Esophagus squamous epithelium (tissue), 5 donors: ENCODE results near the gene ID2. TPM values are rescaled to one million over a fixed set of nuclear protein-coding genes. Genes with fewer than 3 reads are reported as not detected.

Experiments
- DNase-seq: peaks from one replicate; lab custom pipeline; 2025; lab: John Stamatoyannopoulos, UW
- H3K27ac ChIP-seq, 4 donors: fragments of 200-600 bp; sonication (generic); one replicate each; pipeline ENCODE4 v1.5.1; 2016 to 2019; ENCODE audit warnings: mild to moderate bottlenecking in 1 of 4
- H3K27me3 ChIP-seq, 4 donors: fragments of 200-600 bp; sonication (generic); 1 replicate in 3 of 4; 2 replicates in 1 of 4; pipeline versions ENCODE4 v1.5.1 to v1.6.0; 2017 to 2021; ENCODE audit warnings: antibody characterized with exemption in 1 of 4
- H3K36me3 ChIP-seq, 3 donors: fragments of 200-600 bp; sonication (generic); one replicate each; pipeline ENCODE4 v1.5.1; 2016 to 2019
- H3K4me1 ChIP-seq, 3 donors: fragments of 200-600 bp; sonication (generic); one replicate each; pipeline ENCODE4 v1.5.1; 2017 to 2019
- H3K4me3 ChIP-seq, 4 donors: fragments of 200-600 bp; sonication (generic); 1 replicate in 3 of 4; 2 replicates in 1 of 4; pipeline ENCODE4 v1.5.1; 2016 to 2019; ENCODE audit warnings: mild to moderate bottlenecking in 2 of 4, moderate library complexity in 1 of 4
- H3K9me3 ChIP-seq, 3 donors: fragments of 200-600 bp; sonication (generic); one replicate each; pipeline ENCODE4 v1.5.1; 2016 to 2019
- CTCF ChIP-seq, 6 experiments: fragments of 450-650 bp in 4 of 6; fragments of 200-600 bp in 2 of 6; sonication (generic) in 2 of 6; IDR thresholded peaks; one replicate each; pipeline ENCODE4 v1.5.1; 2016 to 2019; ENCODE audit warnings: antibody characterized with exemption in 6 of 6, mild to moderate bottlenecking in 4 of 6, moderate library complexity in 4 of 6
- POLR2A ChIP-seq, 4 donors: fragments of 450-650 bp; IDR thresholded peaks; one replicate each; pipeline ENCODE4 v1.6.1; 2017; ENCODE audit warnings: antibody characterized with exemption in 4 of 4, mild to moderate bottlenecking in 4 of 4, moderate library complexity in 3 of 4
- WGBS, 2 donors: methylation state at CpG; one replicate each; pipeline ENCODE4 v1.1.5; 2018; 5-methylcytosine and 5-hydroxymethylcytosine counted together
- intact Hi-C: fragments of 100-400 bp; cut with DNase I; formaldehyde crosslinking; loops from one replicate; pipeline ENCODE4 v1.15.0; 2022
- total RNA-seq, 4 donors: library from RNA; depleted of rRNA; stranded (reverse); fragments of >200 nt; gene quantifications; one replicate each; pipeline ENCODE4 v1.1.0, GENCODE V29; 2016
- donor health status: DM: yes; HTN: yes; CAD: no.

Gene ID2
- total RNA-seq, 4 donors from 2014 or later: 16.1 to 82.0 (median 34.2) TPM

- DNase-seq: no peak
- Histone ChIP-seq H3K9me3 (no peaks in the 10 kb centered on the region), H3K4me3 (no peak overlapping the region), H3K36me3 (no peaks in the 10 kb centered on the region), H3K27ac (no peak overlapping the region), H3K27me3 (no peaks in the 10 kb centered on the region), H3K4me1 (no peaks in the 10 kb centered on the region)
- TF ChIP-seq POLR2A (IDR thresholded peaks at IDR 0.05): no peak
- no peak for TF ChIP-seq CTCF (IDR thresholded peaks at IDR 0.05)
- intact Hi-C loops: no loop called here
- 82 to 93% methylated on average over 5 of the region's 5 CpGs for WGBS, 2 donors
Measured at GRCh38 chr2:8714971-8715370, 33.1 kb downstream of the ID2 start.

GRCh38 chr2:8719528-8719927 is 37.7 kb downstream of the ID2 start:
- no peak overlapping the region for H3K4me3 ChIP-seq
- DNase-seq: no peak
- no peaks in the 10 kb centered on the region for H3K36me3 ChIP-seq
- 55 to 58% methylated on average over 3 of the region's 3 CpGs for WGBS, 2 donors
- H3K27me3 ChIP-seq: no peaks in the 10 kb centered on the region
- H3K9me3 ChIP-seq: no peaks in the 10 kb centered on the region
- H3K4me1 ChIP-seq: no peaks in the 10 kb centered on the region
- intact Hi-C loops: no loop called here
- TF ChIP-seq CTCF (IDR thresholded peaks at IDR 0.05) (no peak), POLR2A (IDR thresholded peaks at IDR 0.05) (no peak)
- H3K27ac ChIP-seq: no peak overlapping the region

- intact Hi-C loops: no loop called here
- Histone ChIP-seq H3K27me3 (no peaks in the 10 kb centered on the region), H3K9me3 (no peaks in the 10 kb centered on the region), H3K4me1 (no peaks in the 10 kb centered on the region), H3K27ac (no peak overlapping the region), H3K36me3 (no peaks in the 10 kb centered on the region), H3K4me3 (no peak overlapping the region)
- WGBS, 2 donors: 68 to 75% methylated on average over 3 of the region's 3 CpGs
- no peak for DNase-seq
- TF ChIP-seq CTCF (IDR thresholded peaks at IDR 0.05) (no peak), POLR2A (IDR thresholded peaks at IDR 0.05) (no peak)
Measured at GRCh38 chr2:8720741-8721140, 38.9 kb downstream of the ID2 start.

- intact Hi-C loops: no loop called here
- no peaks in the 10 kb centered on the region for H3K27me3 ChIP-seq
- no peak for DNase-seq
- H3K9me3 ChIP-seq: no peaks in the 10 kb centered on the region
- TF ChIP-seq CTCF (IDR thresholded peaks at IDR 0.05) (no peak), POLR2A (IDR thresholded peaks at IDR 0.05) (no peak)
- H3K4me3 ChIP-seq: no peak overlapping the region
- peaks cover 0 to under 1% (median 0%) of the 10 kb centered on the region in 3 donors for H3K36me3 ChIP-seq
- H3K27ac ChIP-seq: no peak overlapping the region
- WGBS, 2 donors: 88 to 98% methylated on average over 3 of the region's 3 CpGs
- no peaks in the 10 kb centered on the region for H3K4me1 ChIP-seq
Measured at GRCh38 chr2:8721410-8721809, 39.6 kb downstream of the ID2 start.

- Histone ChIP-seq H3K4me3 (no peak overlapping the region), H3K4me1 (no peaks in the 10 kb centered on the region), H3K9me3 (no peaks in the 10 kb centered on the region), H3K27me3 (no peaks in the 10 kb centered on the region), H3K27ac (no peak overlapping the region), H3K36me3 (peaks cover 0 to 14% (median 0%) of the 10 kb centered on the region in 3 donors)
- DNase-seq: no peak
- WGBS, 2 donors: 73 to 87% methylated on average over 7 to 9 of the region's 10 CpGs
- intact Hi-C loops: no loop called here
- TF ChIP-seq CTCF (IDR thresholded peaks at IDR 0.05) (no peak), POLR2A (IDR thresholded peaks at IDR 0.05) (no peak)
Measured at GRCh38 chr2:8722986-8723385, 41.1 kb downstream of the ID2 start.
